OCI-LY7 (cell line): ENCODE measurements around the gene CCSER2.

Experiments
- EZH2phosphoT487 ChIP-seq: fragments of 200-600 bp; sonication (generic); IDR thresholded peaks from 2 replicates; pipeline ENCODE4 v1.6.1; 2018; ENCODE audit warnings: low read depth, borderline replicate concordance, mild to moderate bottlenecking, mixed run types, antibody characterized with exemption, low read length, moderate library complexity, mixed read lengths
- TF ChIP-seq, protein P1 (sequence below): fragments of 200-600 bp; sonication (generic); conservative IDR thresholded peaks from 2 replicates; pipeline ENCODE4 v1.5.1; 2014; ENCODE audit warnings: mild to moderate bottlenecking, antibody characterized with exemption, low read length, moderate library complexity, mixed read lengths

DNA sequence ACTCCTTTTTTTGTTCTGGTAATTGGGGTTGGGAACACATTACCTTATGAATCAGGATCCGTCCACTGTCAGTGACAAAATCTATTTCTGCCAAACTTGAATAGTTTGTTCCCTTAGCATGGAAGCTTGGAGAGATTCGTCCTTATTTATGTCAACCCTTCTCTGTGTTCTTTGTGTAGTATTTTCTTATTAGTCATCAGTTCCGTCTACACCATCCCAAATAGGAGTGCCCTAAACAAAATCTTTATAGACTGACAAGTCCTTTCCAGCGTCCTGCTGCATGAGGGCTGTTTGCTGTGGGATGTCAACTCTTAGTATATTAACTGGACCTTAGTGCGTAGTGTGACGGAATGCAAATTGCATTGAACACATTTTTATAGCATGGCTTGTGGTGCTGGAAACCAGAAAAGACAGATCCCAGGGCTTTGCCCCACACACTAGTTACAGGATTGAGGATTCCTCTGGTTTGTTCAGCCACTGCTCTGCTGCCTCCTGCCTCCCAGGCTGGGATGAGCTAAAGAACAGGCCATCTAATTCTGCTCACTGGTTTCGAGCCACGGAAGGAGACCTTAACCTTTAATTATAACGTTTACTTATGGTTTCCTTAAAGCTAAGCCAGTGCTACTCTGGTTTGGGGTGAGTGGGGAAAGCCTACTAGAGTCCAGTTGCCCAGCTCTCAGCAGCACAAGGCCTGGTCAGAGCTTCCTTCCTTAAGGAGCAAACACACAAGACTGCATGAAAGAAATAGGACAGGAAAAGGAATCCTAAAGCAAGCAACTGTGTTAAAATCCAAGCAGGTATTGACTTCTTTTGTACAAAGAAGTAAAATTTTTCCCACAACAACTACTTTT lies 194.4 kb downstream of the CCSER2 start:
- TF ChIP-seq, protein P1, sequence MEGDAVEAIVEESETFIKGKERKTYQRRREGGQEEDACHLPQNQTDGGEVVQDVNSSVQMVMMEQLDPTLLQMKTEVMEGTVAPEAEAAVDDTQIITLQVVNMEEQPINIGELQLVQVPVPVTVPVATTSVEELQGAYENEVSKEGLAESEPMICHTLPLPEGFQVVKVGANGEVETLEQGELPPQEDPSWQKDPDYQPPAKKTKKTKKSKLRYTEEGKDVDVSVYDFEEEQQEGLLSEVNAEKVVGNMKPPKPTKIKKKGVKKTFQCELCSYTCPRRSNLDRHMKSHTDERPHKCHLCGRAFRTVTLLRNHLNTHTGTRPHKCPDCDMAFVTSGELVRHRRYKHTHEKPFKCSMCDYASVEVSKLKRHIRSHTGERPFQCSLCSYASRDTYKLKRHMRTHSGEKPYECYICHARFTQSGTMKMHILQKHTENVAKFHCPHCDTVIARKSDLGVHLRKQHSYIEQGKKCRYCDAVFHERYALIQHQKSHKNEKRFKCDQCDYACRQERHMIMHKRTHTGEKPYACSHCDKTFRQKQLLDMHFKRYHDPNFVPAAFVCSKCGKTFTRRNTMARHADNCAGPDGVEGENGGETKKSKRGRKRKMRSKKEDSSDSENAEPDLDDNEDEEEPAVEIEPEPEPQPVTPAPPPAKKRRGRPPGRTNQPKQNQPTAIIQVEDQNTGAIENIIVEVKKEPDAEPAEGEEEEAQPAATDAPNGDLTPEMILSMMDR = no peak
- TF ChIP-seq EZH2phosphoT487 = no peak
